22Rv1 (cell line): ENCODE data around the gene KIF18A.
A peak's percentile ranks its signal among the peaks of the same experiment; 100 is the strongest.

Experiments used
- H3K27ac ChIP-seq: fragments of 450-650 bp; 2 replicates; pipeline ENCODE4 v1.5.1; 2017
- ZFX ChIP-seq: fragments of 450-650 bp; IDR thresholded peaks from 2 replicates; pipeline ENCODE4 v1.6.1; 2017; ENCODE audit warnings: antibody characterized with exemption, borderline replicate concordance
- TF ChIP-seq, protein P1 (sequence below): fragments of 450-650 bp; IDR thresholded peaks from 2 replicates; pipeline ENCODE4 v1.5.1; 2017; ENCODE audit warnings: mild to moderate bottlenecking

KIF18A gene

DNA sequence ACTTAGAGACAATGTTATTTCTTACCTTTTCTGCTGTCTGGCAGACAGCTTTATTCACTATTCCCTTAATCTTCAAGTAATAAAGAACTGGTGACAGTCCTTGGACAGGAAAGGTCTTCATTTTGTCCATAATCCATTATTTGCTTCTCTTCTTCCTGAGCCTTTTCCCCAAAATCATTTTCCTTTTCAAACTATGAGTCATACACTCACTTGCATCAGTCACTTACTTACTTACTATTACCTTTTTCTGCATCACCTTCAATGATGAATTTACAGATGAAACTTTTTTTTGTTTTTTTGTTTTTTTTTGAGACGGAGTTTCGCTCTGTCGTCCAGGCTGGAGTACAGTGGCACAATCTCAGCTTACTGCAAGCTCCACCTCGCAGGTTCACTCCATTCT is 9.8 kb upstream of the KIF18A start:
- TF ChIP-seq ZFX, result no peak
- TF ChIP-seq, protein P1, sequence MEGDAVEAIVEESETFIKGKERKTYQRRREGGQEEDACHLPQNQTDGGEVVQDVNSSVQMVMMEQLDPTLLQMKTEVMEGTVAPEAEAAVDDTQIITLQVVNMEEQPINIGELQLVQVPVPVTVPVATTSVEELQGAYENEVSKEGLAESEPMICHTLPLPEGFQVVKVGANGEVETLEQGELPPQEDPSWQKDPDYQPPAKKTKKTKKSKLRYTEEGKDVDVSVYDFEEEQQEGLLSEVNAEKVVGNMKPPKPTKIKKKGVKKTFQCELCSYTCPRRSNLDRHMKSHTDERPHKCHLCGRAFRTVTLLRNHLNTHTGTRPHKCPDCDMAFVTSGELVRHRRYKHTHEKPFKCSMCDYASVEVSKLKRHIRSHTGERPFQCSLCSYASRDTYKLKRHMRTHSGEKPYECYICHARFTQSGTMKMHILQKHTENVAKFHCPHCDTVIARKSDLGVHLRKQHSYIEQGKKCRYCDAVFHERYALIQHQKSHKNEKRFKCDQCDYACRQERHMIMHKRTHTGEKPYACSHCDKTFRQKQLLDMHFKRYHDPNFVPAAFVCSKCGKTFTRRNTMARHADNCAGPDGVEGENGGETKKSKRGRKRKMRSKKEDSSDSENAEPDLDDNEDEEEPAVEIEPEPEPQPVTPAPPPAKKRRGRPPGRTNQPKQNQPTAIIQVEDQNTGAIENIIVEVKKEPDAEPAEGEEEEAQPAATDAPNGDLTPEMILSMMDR, result no peak
- H3K27ac ChIP-seq, result no peak overlapping the region

DNA sequence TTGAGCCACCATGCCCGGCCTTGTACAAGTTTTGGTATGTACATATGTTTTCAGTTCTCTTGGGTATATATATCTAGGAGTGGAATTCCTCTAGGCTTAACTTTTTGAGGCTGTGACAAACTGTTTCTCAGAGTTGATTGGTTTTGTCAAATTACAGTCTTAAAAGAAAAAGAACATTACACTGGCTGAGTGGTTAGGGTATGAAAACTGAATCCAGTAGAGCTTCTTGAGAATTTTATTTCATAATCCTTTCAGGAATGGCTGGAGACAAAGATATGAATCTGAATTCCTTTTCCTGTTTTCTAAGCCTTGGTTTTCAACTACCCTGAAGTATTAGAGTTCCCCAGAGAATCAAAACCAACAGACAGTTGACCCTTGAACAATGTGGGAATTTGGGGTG is 6.8 kb upstream of the KIF18A start:
- no peak for TF ChIP-seq ZFX
- TF ChIP-seq, protein P1, result no peak
- H3K27ac ChIP-seq, result no peak overlapping the region

GRCh38 chr11:28114116-28114515 is 6.2 kb upstream of the KIF18A start:
- no peak for TF ChIP-seq ZFX
- TF ChIP-seq, protein P1, result no peak
- H3K27ac ChIP-seq, result no peak overlapping the region

GRCh38 chr11:28110821-28111200 is 2.9 kb upstream of the KIF18A start:
- TF ChIP-seq ZFX, result no peak
- TF ChIP-seq, protein P1, result no peak
- H3K27ac ChIP-seq, result peak overlapping the region; percentile 80

GRCh38 chr11:28110108-28110820 is 2.3 kb upstream of the KIF18A start:
- H3K27ac ChIP-seq, result peak overlapping the region; percentile 80
- no peak for TF ChIP-seq ZFX
- TF ChIP-seq, protein P1, result no peak

- peak overlapping the region; percentile 80 for H3K27ac ChIP-seq
- no peak for TF ChIP-seq ZFX
- TF ChIP-seq, protein P1, result no peak
Observed at GRCh38 chr11:28108958-28109357, 1.0 kb upstream of the KIF18A start.

DNA sequence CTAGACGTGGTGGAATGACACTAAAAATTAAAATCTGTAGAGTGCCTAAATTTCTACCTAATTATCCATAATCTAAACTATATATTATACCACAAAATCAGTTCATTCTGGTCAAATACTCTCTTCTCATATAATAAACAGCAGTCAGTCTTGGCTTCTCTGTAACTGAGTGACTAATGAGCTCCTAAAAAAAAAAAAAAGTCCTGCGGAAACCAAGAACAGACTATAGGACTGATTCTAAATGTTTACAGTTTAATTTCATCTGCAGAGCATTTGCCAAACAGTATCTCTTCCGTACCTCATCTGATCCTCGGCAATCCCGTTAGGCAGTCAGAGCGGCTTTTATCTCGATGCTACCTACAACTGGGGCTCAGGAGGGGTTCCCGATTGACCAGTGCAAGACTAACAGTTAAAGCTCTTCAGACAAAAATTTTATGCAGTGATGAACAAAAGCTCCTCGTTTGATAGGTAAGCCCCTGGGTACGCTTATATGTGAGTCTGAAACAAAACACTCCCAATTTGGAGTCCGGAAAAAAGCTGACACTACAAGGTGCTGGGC is 686 bp downstream of the KIF18A start:
- TF ChIP-seq, protein P1, result no peak
- no peak for TF ChIP-seq ZFX
- H3K27ac ChIP-seq, result peak overlapping the region; percentile 80
